ENCODE data around the gene TXNDC2. TPM values are rescaled to one million over a fixed set of nuclear protein-coding genes. Genes with fewer than 3 reads are reported as not detected.
"Not testable (repeated sequence)": the region's sequence is repeated elsewhere in the genome, so short reads cannot be mapped to it uniquely, and the experiment has no call there.

The TXNDC2 gene
- total and polyA plus RNA-seq, 4 donors: 0.21 to 0.65 TPM; not detected in 2

- not testable (repeated sequence) for ATAC-seq (ENCODE audit: low FRiP score); H3K27me3 ChIP-seq (ENCODE audit: control insufficient read depth in 1 of 2, insufficient read depth in 2 of 2, low read length in 1 of 2)
- intact Hi-C loops (cut with DNase I): loop anchor here in 1 of 2 donors (10.0 kb wide), 1 partner anchor 207 kb away; the partner anchor contains the start of gene RAB31
These were observed 26.5 kb downstream of the TXNDC2 start for GRCh38 chr18:9912285-9912684.

GRCh38 chr18:9913151-9913525, 27.4 kb downstream of the TXNDC2 start:
- peak overlapping the region in 1 of 2 donors; percentile 20 for H3K27ac ChIP-seq (ENCODE audit: low read depth in 1 of 2, low read length in 2 of 2)
- intact Hi-C loops (cut with DNase I): loop anchor here in 1 of 2 donors (10.0 kb wide), 1 partner anchor 208 kb away; the partner anchor contains the start of gene RAB31
- 5 to 6% methylated on average over 12 of the region's 12 CpGs for WGBS, 2 donors
- H3K4me3 ChIP-seq (ENCODE audit: low read length in 2 of 2): peak overlapping the region; percentile 20 to 21
- no peaks in the 10 kb centered on the region for H3K9me3 ChIP-seq (ENCODE audit: control insufficient read depth, low read length)
- H3K4me1 ChIP-seq (ENCODE audit: control insufficient read depth in 1 of 2, insufficient read depth in 2 of 2, low read length in 2 of 2): peaks cover 0 to 3% of the 10 kb centered on the region in 2 donors
- ATAC-seq (ENCODE audit: low FRiP score) (peak; percentile 2), DNase-seq (no peak)
- H3K36me3 ChIP-seq (ENCODE audit: control insufficient read depth in 1 of 2, insufficient read depth in 2 of 2, low read length in 1 of 2): no peaks in the 10 kb centered on the region
- no peaks in the 10 kb centered on the region for H3K27me3 ChIP-seq (ENCODE audit: control insufficient read depth in 1 of 2, insufficient read depth in 2 of 2, low read length in 1 of 2)

More at GRCh38 chr18:9912285-9912684, 26.5 kb downstream of the TXNDC2 start:
- not testable (repeated sequence) for H3K4me3 ChIP-seq (ENCODE audit: low read length in 2 of 2); H3K4me1 ChIP-seq (ENCODE audit: control insufficient read depth in 1 of 2, insufficient read depth in 2 of 2, low read length in 2 of 2); H3K36me3 ChIP-seq (ENCODE audit: control insufficient read depth in 1 of 2, insufficient read depth in 2 of 2, low read length in 1 of 2); DNase-seq; H3K9me3 ChIP-seq (ENCODE audit: control insufficient read depth, low read length); H3K27ac ChIP-seq (ENCODE audit: low read depth in 1 of 2, low read length in 2 of 2)
- 91 to 96% methylated on average over 1 of the region's 1 CpG for WGBS, 2 donors

- Histone ChIP-seq H3K36me3 (ENCODE audit: control insufficient read depth in 1 of 2, insufficient read depth in 2 of 2, low read length in 1 of 2) (no peaks in the 10 kb centered on the region), H3K9me3 (ENCODE audit: control insufficient read depth, low read length) (no peaks in the 10 kb centered on the region), H3K4me3 (ENCODE audit: low read length in 2 of 2) (peak within 1 kb of the TSS; percentile 67 to 98), H3K27me3 (ENCODE audit: control insufficient read depth in 1 of 2, insufficient read depth in 2 of 2, low read length in 1 of 2) (no peaks in the 10 kb centered on the region), H3K27ac (ENCODE audit: low read depth in 1 of 2, low read length in 2 of 2) (peak within 1 kb of the TSS; percentile 96 to 99), H3K4me1 (ENCODE audit: control insufficient read depth in 1 of 2, insufficient read depth in 2 of 2, low read length in 2 of 2) (peaks cover 0 to 5% of the 10 kb centered on the region in 2 donors)
- WGBS, 2 donors: 0% methylated on average over 85 to 87 of the region's 87 CpGs
- intact Hi-C loops (cut with DNase I): loop anchor here in 1 of 2 donors (10.0 kb wide), 1 partner anchor 209 kb away; the partner anchor contains the start of gene RAB31
- peak; percentile 97 to 98 for DNase-seq
- ATAC-seq (ENCODE audit: low FRiP score): peak; percentile 97
These were observed 28.0 kb downstream of the TXNDC2 start, which contains the start of gene VAPA for GRCh38 chr18:9913526-9914333. VAPA (plus strand) TSS chr18:9914016; CDS start chr18:9914257, 241 bp downstream.

- Histone ChIP-seq H3K4me1 (ENCODE audit: control insufficient read depth in 1 of 2, insufficient read depth in 2 of 2, low read length in 2 of 2) (peaks cover 0 to 7% of the 10 kb centered on the region in 2 donors), H3K27ac (ENCODE audit: low read depth in 1 of 2, low read length in 2 of 2) (peak overlapping the region; percentile 96 to 99), H3K4me3 (ENCODE audit: low read length in 2 of 2) (peak overlapping the region; percentile 67 to 98), H3K27me3 (ENCODE audit: control insufficient read depth in 1 of 2, insufficient read depth in 2 of 2, low read length in 1 of 2) (no peaks in the 10 kb centered on the region), H3K9me3 (ENCODE audit: control insufficient read depth, low read length) (no peaks in the 10 kb centered on the region), H3K36me3 (ENCODE audit: control insufficient read depth in 1 of 2, insufficient read depth in 2 of 2, low read length in 1 of 2) (no peaks in the 10 kb centered on the region)
- ATAC-seq (ENCODE audit: low FRiP score) (no peak), DNase-seq (no peak)
- 1% methylated on average over 35 of the region's 35 CpGs; no CpG with 5 or more reads in 1 of the 2 donors for WGBS, 2 donors
- intact Hi-C loops (cut with DNase I): loop anchor here in 1 of 2 donors (10.0 kb wide), 1 partner anchor 209 kb away; the partner anchor contains the start of gene RAB31
These were observed 28.5 kb downstream of the TXNDC2 start for GRCh38 chr18:9914334-9914583.

DNA sequence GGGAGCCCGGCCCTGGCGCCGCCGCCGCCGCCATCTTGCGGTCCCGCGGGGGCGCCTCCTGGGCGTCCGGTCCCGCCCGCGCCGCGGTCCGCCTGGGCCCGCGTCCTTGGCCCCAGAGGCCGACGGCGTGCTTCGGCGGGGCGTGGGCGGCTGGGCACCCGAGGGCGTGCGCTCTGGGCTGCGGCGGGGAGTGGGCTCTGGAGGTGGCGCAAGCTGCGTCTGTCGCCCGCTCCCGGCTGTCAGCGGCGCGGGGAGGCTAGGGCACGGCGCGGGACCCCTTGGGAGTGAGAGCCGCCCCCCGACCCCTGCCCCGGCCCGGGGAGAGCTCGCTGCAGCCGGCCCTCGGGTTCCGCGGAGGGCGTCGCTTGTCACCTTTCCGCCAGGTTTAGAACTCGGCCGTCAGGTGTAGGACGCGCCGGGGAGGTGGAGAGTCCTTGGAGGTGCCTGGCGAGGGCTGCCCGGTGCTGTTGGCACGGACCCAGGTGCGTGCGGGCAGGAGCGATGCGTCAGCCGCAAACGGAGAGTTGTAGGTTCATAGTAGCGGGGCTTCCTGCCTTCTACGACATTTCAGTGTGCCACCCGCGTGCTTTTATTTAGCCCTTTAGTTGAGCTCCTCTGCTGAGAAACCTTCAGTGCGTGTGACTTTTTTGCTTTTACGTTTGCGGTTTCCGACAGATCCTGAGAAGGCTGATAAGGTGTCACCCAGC, 29.0 kb downstream of the TXNDC2 start:
- Histone ChIP-seq H3K27me3 (ENCODE audit: control insufficient read depth in 1 of 2, insufficient read depth in 2 of 2, low read length in 1 of 2) (no peaks in the 10 kb centered on the region), H3K36me3 (ENCODE audit: control insufficient read depth in 1 of 2, insufficient read depth in 2 of 2, low read length in 1 of 2) (no peaks in the 10 kb centered on the region), H3K4me3 (ENCODE audit: low read length in 2 of 2) (peak overlapping the region; percentile 67 to 98), H3K9me3 (ENCODE audit: control insufficient read depth, low read length) (no peaks in the 10 kb centered on the region), H3K27ac (ENCODE audit: low read depth in 1 of 2, low read length in 2 of 2) (peak overlapping the region; percentile 92 to 99), H3K4me1 (ENCODE audit: control insufficient read depth in 1 of 2, insufficient read depth in 2 of 2, low read length in 2 of 2) (peaks cover 2 to 11% of the 10 kb centered on the region in 2 donors)
- DNase-seq (peak; percentile 80 to 93), ATAC-seq (ENCODE audit: low FRiP score) (peak; percentile 45)
- intact Hi-C loops (cut with DNase I): loop anchor here (5.0 to 10.0 kb wide), 4 partner anchors 38 to 210 kb away; partner anchors contain the start of gene RAB31 (in 1 of the 2)
- 0% methylated on average over 37 to 77 of the region's 77 CpGs for WGBS, 2 donors

- Histone ChIP-seq H3K4me1 (ENCODE audit: control insufficient read depth in 1 of 2, insufficient read depth in 2 of 2, low read length in 2 of 2) (peaks cover 2 to 13% of the 10 kb centered on the region in 2 donors), H3K36me3 (ENCODE audit: control insufficient read depth in 1 of 2, insufficient read depth in 2 of 2, low read length in 1 of 2) (no peaks in the 10 kb centered on the region), H3K9me3 (ENCODE audit: control insufficient read depth, low read length) (no peaks in the 10 kb centered on the region), H3K4me3 (ENCODE audit: low read length in 2 of 2) (peak overlapping the region; percentile 67 to 98), H3K27ac (ENCODE audit: low read depth in 1 of 2, low read length in 2 of 2) (peak overlapping the region; percentile 92 to 99), H3K27me3 (ENCODE audit: control insufficient read depth in 1 of 2, insufficient read depth in 2 of 2, low read length in 1 of 2) (no peaks in the 10 kb centered on the region)
- intact Hi-C loops (cut with DNase I): loop anchor here (5.0 to 10.0 kb wide), 4 partner anchors 37 to 211 kb away; partner anchors contain the start of gene RAB31 (in 1 of the 2)
- no peak for ATAC-seq (ENCODE audit: low FRiP score)
- WGBS, 2 donors: 3 to 6% methylated on average over 5 of the region's 5 CpGs
- DNase-seq: no peak
These were observed 29.7 kb downstream of the TXNDC2 start for GRCh38 chr18:9915291-9916076.

- H3K4me1 ChIP-seq (ENCODE audit: control insufficient read depth in 1 of 2, insufficient read depth in 2 of 2, low read length in 2 of 2): peaks cover 2 to 13% of the 10 kb centered on the region in 2 donors
- H3K4me3 ChIP-seq (ENCODE audit: low read length in 2 of 2): peak overlapping the region; percentile 16 to 98
- no peaks in the 10 kb centered on the region for H3K27me3 ChIP-seq (ENCODE audit: control insufficient read depth in 1 of 2, insufficient read depth in 2 of 2, low read length in 1 of 2)
- ATAC-seq (ENCODE audit: low FRiP score): no peak
- WGBS, 2 donors: 12 to 14% methylated on average over 2 of the region's 2 CpGs
- intact Hi-C loops (cut with DNase I): loop anchor here (5.0 to 10.0 kb wide), 4 partner anchors 36 to 211 kb away; partner anchors contain the start of gene RAB31 (in 1 of the 2)
- peak overlapping the region; percentile 31 to 61 for H3K27ac ChIP-seq (ENCODE audit: low read depth in 1 of 2, low read length in 2 of 2)
- no peaks in the 10 kb centered on the region for H3K9me3 ChIP-seq (ENCODE audit: control insufficient read depth, low read length)
- no peak for DNase-seq
- H3K36me3 ChIP-seq (ENCODE audit: control insufficient read depth in 1 of 2, insufficient read depth in 2 of 2, low read length in 1 of 2): no peaks in the 10 kb centered on the region
These were observed 30.4 kb downstream of the TXNDC2 start for GRCh38 chr18:9916077-9916639.
